ENCODE results near the gene TEAD1. TPM values are rescaled to one million over a fixed set of nuclear protein-coding genes. Genes with fewer than 3 reads are reported as not detected.

TEAD1 gene
- total and polyA plus RNA-seq, 2 donors (not counting 3 experiments of a cell fraction or from before 2014, with no cell fraction given), result 15.3 to 49.0 TPM

- no peak for TF ChIP-seq GATA2 (IDR thresholded peaks at IDR 0.05; ENCODE audit: insufficient read depth, insufficient read length, low read depth, low read length)
- TF ChIP-seq CTCF (IDR thresholded peaks at IDR 0.05; ENCODE audit: extremely low read depth in 1 of 2, insufficient read depth in 1 of 2, low read depth in 1 of 2, low read length in 2 of 2), result no peak
- TF ChIP-seq, protein P1, sequence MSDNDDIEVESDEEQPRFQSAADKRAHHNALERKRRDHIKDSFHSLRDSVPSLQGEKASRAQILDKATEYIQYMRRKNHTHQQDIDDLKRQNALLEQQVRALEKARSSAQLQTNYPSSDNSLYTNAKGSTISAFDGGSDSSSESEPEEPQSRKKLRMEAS (IDR thresholded peaks at IDR 0.05; ENCODE audit: insufficient read depth, insufficient read length), result no peak
- no peak for TF ChIP-seq MYC (IDR thresholded peaks at IDR 0.05; ENCODE audit: low read depth, low read length)
- TF ChIP-seq POLR2A (IDR thresholded peaks at IDR 0.05; ENCODE audit: low read depth, low read length), result no peak
- TF ChIP-seq POLR2AphosphoS5 (IDR thresholded peaks at IDR 0.05; ENCODE audit: insufficient read depth, low read depth, low read length), result no peak
- DNase-seq (ENCODE audit: low read depth, low spot score) (no peak), FAIRE-seq (no peak)
- Histone ChIP-seq H3K36me3 (ENCODE audit: control insufficient read depth in 2 of 2, extremely low read depth in 1 of 2, insufficient read depth in 2 of 2, low read length in 2 of 2) (no peaks in the 10 kb centered on the region), H3K79me2 (ENCODE audit: control insufficient read depth, insufficient read depth, low read length) (no peaks in the 10 kb centered on the region), H4K20me1 (replicated peaks; ENCODE audit: control insufficient read depth, extremely low read depth, insufficient read depth, low read length) (no peaks in the 10 kb centered on the region), H3K4me3 (replicated peaks in 1 of 3; ENCODE audit: insufficient read depth in 1 of 3, low read depth in 1 of 3, low read length in 3 of 3) (no peak overlapping the region), H3K9ac (replicated peaks; ENCODE audit: extremely low read depth, insufficient read depth, low read length) (no peak overlapping the region), H3K4me1 (ENCODE audit: control insufficient read depth, extremely low read depth, insufficient read depth, low read length) (no peaks in the 10 kb centered on the region), H3K9me3 (replicated peaks; ENCODE audit: control insufficient read depth, insufficient read depth, low read length) (no peaks in the 10 kb centered on the region), H3K4me2 (ENCODE audit: insufficient read depth, low read length) (no peak overlapping the region), H3K9me1 (replicated peaks; ENCODE audit: control insufficient read depth, extremely low read depth, insufficient read depth, low read length) (no peaks in the 10 kb centered on the region), H3K27me3 (ENCODE audit: control insufficient read depth in 2 of 2, insufficient read depth in 2 of 2, low read length in 2 of 2) (peaks cover 23 to 29% of the 10 kb centered on the region in 2 experiments), H2AFZ (ENCODE audit: low read depth, low read length) (no peak overlapping the region), H3K27ac (ENCODE audit: insufficient read depth, low read depth, low read length) (no peak overlapping the region)
- CTCF ChIA-PET, result interaction anchor here (0.8 to 3.7 kb wide), 5 partner anchors 8 to 643 kb away, joined by 3 to 40 read pairs (median 5); no protein-coding TSS in a partner anchor
- intact Hi-C loops (cut with micrococcal nuclease), result no loop called here
- POLR2A ChIA-PET, result interaction anchor here (0.6 kb wide), 1 partner anchor 659 kb away, joined by 3 read pairs; no protein-coding TSS in a partner anchor
- no TSS peak for BruUV-seq (replicated peaks)
- dilution Hi-C loops (cut with MboI; ENCODE audit: extremely low pct_ligation_motif_present, low sequenced_read_pairs), result loop anchor here (25.0 kb wide), 1 partner anchor 189 kb away; no protein-coding TSS in a partner anchor
Measured at GRCh38 chr11:12973528-12974181, 299.4 kb downstream of the TEAD1 start.
